Fibroblast of the aortic adventitia (primary cell): ENCODE data around the gene QRFPR. TPM values are rescaled to one million over a fixed set of nuclear protein-coding genes. Genes with fewer than 3 reads are reported as not detected.
"Not testable (repeated sequence)": the region's sequence is repeated elsewhere in the genome, so short reads cannot be mapped to it uniquely, and the experiment has no call there.

Experiments used
- DNase-seq: peaks from one replicate; pipeline ENCODE4 v3.0.0-alpha.2; 2010; ENCODE audit warnings: low read depth
- H3K4me3 ChIP-seq: 2 replicates; pipeline ENCODE4 v1.5.1; 2011; ENCODE audit warnings: low read depth, mild to moderate bottlenecking, control low read depth, low read length, moderate library complexity
- CTCF ChIP-seq: IDR thresholded peaks from 2 replicates; pipeline ENCODE4 v1.5.1; 2011; ENCODE audit warnings: mild to moderate bottlenecking, low read length, control low read depth, inconsistent platforms; ENCODE audit not compliant: insufficient read depth
- total RNA-seq: library from RNA; depleted of rRNA; stranded (reverse); fragments of >200 nt; gene quantifications from 2 replicates; pipeline ENCODE4 v1.2.3, GENCODE V29; 2012; ENCODE audit warnings: low replicate concordance

QRFPR gene
- total RNA-seq = not detected in 2 replicates

DNA sequence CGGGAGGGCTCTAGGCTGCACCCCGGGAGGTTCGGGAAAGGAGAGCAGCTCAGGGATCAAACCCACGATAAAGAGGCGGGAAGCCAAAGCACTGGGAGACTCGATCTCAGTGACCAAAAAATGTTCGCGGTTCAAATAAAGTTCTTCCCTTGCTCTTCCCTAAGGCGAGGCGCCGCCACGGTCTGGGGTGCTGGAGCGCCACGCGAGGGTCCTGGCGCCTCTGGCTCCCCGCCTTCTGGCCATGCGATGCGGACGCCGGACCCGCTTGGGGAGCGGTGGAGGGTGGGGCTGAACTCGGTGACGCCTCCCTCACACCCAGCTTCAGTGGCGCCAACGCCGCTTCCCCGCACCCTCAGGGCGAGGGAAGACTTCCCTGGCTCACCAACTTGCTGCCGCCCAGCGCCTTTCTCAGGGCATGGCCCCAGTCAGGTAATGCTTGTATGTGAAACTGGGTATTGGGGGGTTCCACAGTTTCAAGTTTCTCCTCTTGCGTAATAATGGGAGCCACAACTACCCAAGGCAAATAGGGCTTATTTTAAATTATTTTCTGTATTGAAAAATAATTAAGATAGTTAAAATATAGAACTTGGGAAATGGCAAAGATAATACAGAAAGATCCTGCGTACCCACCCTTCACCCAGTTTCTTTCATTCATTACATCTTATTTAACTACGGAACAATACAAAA is at the start of gene QRFPR:
TSS of gene QRFPR (minus strand) at position 243 of the 687 bp plus-strand sequence. CDS start 371 bp downstream, outside the sequence.
- H3K4me3 ChIP-seq = peak within 1 kb of the TSS; percentile 44
- TF ChIP-seq CTCF = no peak
- DNase-seq = no peak

- no peak overlapping the region for H3K4me3 ChIP-seq
- DNase-seq = peak; percentile 33
- no peak for TF ChIP-seq CTCF
Measured at GRCh38 chr4:121428721-121429120, 47.9 kb upstream of the QRFPR start.

- DNase-seq = peak; percentile 8
- TF ChIP-seq CTCF = no peak
- H3K4me3 ChIP-seq = no peak overlapping the region
Measured at GRCh38 chr4:121421594-121421993, 40.8 kb upstream of the QRFPR start.

DNA sequence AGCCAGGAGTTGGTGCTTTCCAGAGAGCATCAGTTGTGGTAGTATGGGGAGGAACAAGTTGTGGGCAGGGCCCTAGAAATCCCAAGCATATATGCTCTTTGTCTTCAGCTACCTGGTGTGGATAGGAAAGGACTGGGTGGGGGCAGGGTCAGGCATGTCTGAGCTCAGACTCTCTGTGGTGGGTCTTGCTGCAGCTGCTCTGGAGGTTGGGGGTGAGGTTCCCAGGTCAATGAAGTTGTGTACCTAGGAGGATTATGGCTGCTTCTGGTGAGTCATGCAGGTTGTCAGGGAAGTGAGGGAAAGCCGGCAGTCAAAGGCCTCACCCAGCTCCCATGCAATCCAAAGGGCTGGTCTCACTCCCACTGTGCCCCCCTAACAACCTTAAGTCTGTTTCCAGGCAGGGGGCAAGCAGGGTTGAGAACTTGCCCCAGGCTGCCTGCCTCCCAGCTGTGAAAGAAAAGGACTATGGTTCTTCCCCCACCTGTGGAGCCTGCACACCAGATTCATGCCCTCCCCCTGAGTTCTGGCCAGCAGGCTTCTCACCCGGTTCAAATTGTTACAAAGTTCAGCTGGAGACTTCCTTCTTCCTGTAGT is 30.4 kb upstream of the QRFPR start:
- no peak for TF ChIP-seq CTCF
- H3K4me3 ChIP-seq = no peak overlapping the region
- no peak for DNase-seq

DNA sequence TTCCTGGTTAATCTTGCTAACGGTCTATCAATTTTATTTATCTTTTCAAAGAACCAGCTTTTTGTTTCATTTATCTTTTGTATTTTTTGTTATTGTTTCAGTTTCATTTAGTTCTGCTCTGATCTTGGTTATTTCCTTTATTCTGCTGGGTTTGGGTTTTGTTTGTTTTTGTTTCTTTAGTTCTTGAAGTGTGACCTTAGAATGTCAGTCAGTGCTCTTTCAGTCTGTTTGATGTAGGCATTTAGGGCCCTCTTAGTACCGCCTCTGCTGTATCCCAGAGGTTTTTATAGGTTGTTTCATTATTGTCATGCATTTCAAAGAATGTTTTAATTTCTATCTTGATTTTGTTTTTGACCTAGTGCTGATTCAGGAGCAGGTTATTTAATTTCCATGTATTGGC is 27.7 kb upstream of the QRFPR start:
- not testable (repeated sequence) for H3K4me3 ChIP-seq, DNase-seq

DNA sequence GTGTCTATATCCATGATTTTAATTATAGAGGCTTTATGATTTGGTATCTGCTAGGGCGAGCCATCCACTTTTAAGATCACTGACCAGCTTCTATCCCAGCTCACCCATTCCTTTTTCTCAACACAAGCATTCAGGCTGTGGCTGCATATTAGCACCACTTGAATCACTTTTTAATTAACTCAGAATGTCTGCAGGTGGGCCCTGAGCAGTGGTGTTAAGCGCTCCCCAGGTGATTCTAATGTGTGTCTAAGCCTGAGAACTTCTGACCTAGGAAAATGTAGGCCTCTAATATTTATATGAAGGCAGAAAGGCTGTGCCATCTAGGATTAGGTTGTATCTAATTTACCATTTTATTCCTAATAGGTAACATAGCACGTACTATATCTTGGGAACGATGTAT is 19.8 kb upstream of the QRFPR start:
- DNase-seq = no peak
- TF ChIP-seq CTCF = no peak

GRCh38 chr4:121397941-121398601 is 17.3 kb upstream of the QRFPR start:
- TF ChIP-seq CTCF = no peak
- DNase-seq = no peak
- H3K4me3 ChIP-seq = no peak overlapping the region

More for the DNA sequence above, 19.8 kb upstream of the QRFPR start:
- no peak overlapping the region for H3K4me3 ChIP-seq
